ENCODE measurements around the gene CMC1.
"Not testable (repeated sequence)": the region's sequence is repeated elsewhere in the genome, so short reads cannot be mapped to it uniquely, and the experiment has no call there.

The CMC1 gene

GRCh38 chr3:28244491-28244890 is 3.1 kb downstream of the CMC1 start:
- DNase-seq (ENCODE audit: low spot score) = no peak

GRCh38 chr3:28247286-28247685 is 5.9 kb downstream of the CMC1 start:
- DNase-seq (ENCODE audit: low spot score) = no peak

- no peak for DNase-seq (ENCODE audit: low spot score)
Measured at GRCh38 chr3:28250999-28251398, 9.6 kb downstream of the CMC1 start.

- DNase-seq (ENCODE audit: low spot score) = no peak
Measured at GRCh38 chr3:28252001-28252431, 10.6 kb downstream of the CMC1 start.

- no peak for DNase-seq (ENCODE audit: low spot score)
Measured at GRCh38 chr3:28253040-28253715, 11.8 kb downstream of the CMC1 start.

- no peak for DNase-seq (ENCODE audit: low spot score)
Measured at GRCh38 chr3:28262001-28262400, 20.6 kb downstream of the CMC1 start.

GRCh38 chr3:28265641-28266040 is 24.2 kb downstream of the CMC1 start:
- no peak for DNase-seq (ENCODE audit: low spot score)

GRCh38 chr3:28267984-28268849 is 26.8 kb downstream of the CMC1 start:
- no peak for DNase-seq (ENCODE audit: low spot score)

GRCh38 chr3:28268989-28269388 is 27.6 kb downstream of the CMC1 start:
- no peak for DNase-seq (ENCODE audit: low spot score)

GRCh38 chr3:28269884-28270283 is 28.5 kb downstream of the CMC1 start:
- DNase-seq (ENCODE audit: low spot score) = not testable (repeated sequence)

- no peak for DNase-seq (ENCODE audit: low spot score)
Measured at GRCh38 chr3:28273837-28274236, 32.4 kb downstream of the CMC1 start.

GRCh38 chr3:28278918-28279317 is 37.5 kb downstream of the CMC1 start:
- no peak for DNase-seq (ENCODE audit: low spot score)

GRCh38 chr3:28279770-28280169 is 38.4 kb downstream of the CMC1 start:
- DNase-seq (ENCODE audit: low spot score) = no peak

- DNase-seq (ENCODE audit: low spot score) = no peak
Measured at GRCh38 chr3:28280781-28281180, 39.4 kb downstream of the CMC1 start.

- peak; percentile 32 for DNase-seq (ENCODE audit: low spot score)
Measured at GRCh38 chr3:28286595-28286994, 45.2 kb downstream of the CMC1 start.

- no peak for DNase-seq (ENCODE audit: low spot score)
Measured at GRCh38 chr3:28287046-28287445, 45.6 kb downstream of the CMC1 start.

- no peak for DNase-seq (ENCODE audit: low spot score)
Measured at GRCh38 chr3:28290863-28291300, 49.5 kb downstream of the CMC1 start.

GRCh38 chr3:28291577-28291976 is 50.2 kb downstream of the CMC1 start:
- no peak for DNase-seq (ENCODE audit: low spot score)

- DNase-seq (ENCODE audit: low spot score) = no peak
Measured at GRCh38 chr3:28292622-28293021, 51.2 kb downstream of the CMC1 start.

- DNase-seq (ENCODE audit: low spot score) = no peak
Measured at GRCh38 chr3:28294667-28295413, 53.4 kb downstream of the CMC1 start.

GRCh38 chr3:28295898-28296490 is 54.6 kb downstream of the CMC1 start:
- no peak for DNase-seq (ENCODE audit: low spot score)

- no peak for DNase-seq (ENCODE audit: low spot score)
Measured at GRCh38 chr3:28299705-28300104, 58.3 kb downstream of the CMC1 start.
